HepG2 (cell line): ENCODE results near the gene PKNOX2. TPM values are rescaled to one million over a fixed set of nuclear protein-coding genes. Genes with fewer than 3 reads are reported as not detected.

ENCODE experiments used
- ATAC-seq: fragments of 200-7000 bp; cut with Tn5 transposase; 3 replicates; pipeline ENCODE4 v1.9.1; 2020; ENCODE audit warnings: mild to moderate bottlenecking, moderate library complexity
- BruUV-seq: library from RNA; stranded (reverse); fragments of 400-500 nt; replicated peaks from 2 replicates; lab custom pipeline; 2021; lab: Mats Ljungman, UMichigan
- CTCF ChIA-PET: fragments of 300-600 bp; formaldehyde crosslinking; extraction: SDS; loops from one replicate; lab custom pipeline; 2021; ENCODE audit warnings: low total read pairs, inconsistent platforms, low intra/inter-chr PET ratio; lab: Yijun Ruan, JAX
- POLR2A ChIA-PET: fragments of 350-600 bp; sonication (Branson Sonifier 250); formaldehyde crosslinking; loops from one replicate; lab custom pipeline; 2020; ENCODE audit warnings: antibody characterized with exemption, inconsistent platforms; lab: Yijun Ruan, JAX
- DNase-seq: peaks from one replicate; pipeline ENCODE4 v3.0.0-alpha.2; 2015; ENCODE audit warnings: low spot score
- FAIRE-seq: peaks from 3 replicates; lab custom pipeline; 2011; peaks lifted over from hg19 to GRCh38; lab: Jason Lieb, UNC
- H2AFZ ChIP-seq: one replicate; pipeline ENCODE4 v1.6.1; 2011; ENCODE audit warnings: low read length, inconsistent platforms
- H3K27ac ChIP-seq: fragments of 300-600 bp; 3 replicates; pipeline ENCODE4 v1.8.0; 2011; ENCODE audit warnings: mixed run types, mild to moderate bottlenecking, mixed read lengths, low read length, inconsistent platforms; ENCODE audit not compliant: insufficient read depth; ENCODE audit errors: extremely low read length
- H3K27me3 ChIP-seq, 2 experiments: fragments of 200-600 bp in 1 of 2; 2 replicates in 1 of 2; 3 replicates in 1 of 2; pipeline versions ENCODE4 v1.6.0 to v1.8.0; 2011; ENCODE audit warnings: low read length in 2 of 2, mild to moderate bottlenecking in 2 of 2, moderate library complexity in 2 of 2, inconsistent platforms in 1 of 2; ENCODE audit not compliant: insufficient read depth in 2 of 2, control insufficient read depth in 1 of 2
- H3K36me3 ChIP-seq, 2 experiments: fragments of 200-600 bp in 1 of 2; replicated peaks in 1 of 2; 2 replicates in 1 of 2; 3 replicates in 1 of 2; pipeline versions ENCODE4 v1.5.1 to v1.8.0; 2011; ENCODE audit warnings: low read length in 2 of 2, inconsistent platforms in 1 of 2; ENCODE audit not compliant: insufficient read depth in 2 of 2, control insufficient read depth in 1 of 2
- H3K4me1 ChIP-seq: 2 replicates; pipeline ENCODE4 v1.5.1; 2012; ENCODE audit warnings: low read length, inconsistent platforms; ENCODE audit not compliant: insufficient read depth
- H3K4me2 ChIP-seq: 2 replicates; pipeline ENCODE4 v1.6.0; 2011; ENCODE audit warnings: low read depth, low read length, inconsistent platforms
- H3K4me3 ChIP-seq, 3 experiments: fragments of 200-600 bp in 1 of 3; sonication (generic), shearing (Covaris generic) in 1 of 3; replicated peaks in 1 of 3; 2 replicates each; pipeline ENCODE4 v1.5.1; 2011 to 2016; ENCODE audit warnings: low read length in 3 of 3, inconsistent platforms in 2 of 3, low read depth in 2 of 3, mild to moderate bottlenecking in 2 of 3, control low read depth in 1 of 3, mixed read lengths in 1 of 3; ENCODE audit not compliant: insufficient read depth in 1 of 3
- H3K79me2 ChIP-seq: one replicate; pipeline ENCODE4 v1.6.1; 2011; ENCODE audit warnings: low read length, inconsistent platforms; ENCODE audit not compliant: insufficient read depth
- H3K9ac ChIP-seq: 2 replicates; pipeline ENCODE4 v1.6.0; 2011; ENCODE audit warnings: mild to moderate bottlenecking, low read depth, low read length, inconsistent platforms; ENCODE audit not compliant: insufficient read depth
- H3K9me3 ChIP-seq: 2 replicates; pipeline ENCODE4 v1.5.1; 2012; ENCODE audit warnings: mild to moderate bottlenecking, low read length
- H4K20me1 ChIP-seq: 2 replicates; pipeline ENCODE4 v1.6.0; 2011; ENCODE audit warnings: inconsistent platforms, mild to moderate bottlenecking, low read length, moderate library complexity; ENCODE audit not compliant: insufficient read depth
- HDAC2 ChIP-seq: sonication (generic); formaldehyde crosslinking; IDR thresholded peaks from 2 replicates; pipeline ENCODE4 v1.4.0; 2020; ENCODE audit warnings: missing genetic modification reagents
- MTA1 ChIP-seq: sonication (generic); formaldehyde crosslinking; IDR thresholded peaks from 2 replicates; pipeline ENCODE4 v1.4.0; 2020; ENCODE audit warnings: missing genetic modification reagents, mild to moderate bottlenecking, borderline replicate concordance
- ZNF232 ChIP-seq: sonication (generic); formaldehyde crosslinking; IDR thresholded peaks from 2 replicates; pipeline ENCODE4 v1.4.0; 2020; ENCODE audit warnings: missing genetic modification reagents, borderline replicate concordance
- WGBS: methylation state at CpG from one replicate; pipeline ENCODE4 v1.1.6; 2017; ENCODE audit warnings: low lambda C conversion rate; 5-methylcytosine and 5-hydroxymethylcytosine counted together
- in situ Hi-C: cut with HindIII; loops from 2 replicates; pipeline ENCODE4 v1.10.0; 2017; ENCODE audit warnings: low pct_unique_long_range_greater_than_20kb; ENCODE audit not compliant: extremely low pct_ligation_motif_present
- intact Hi-C: fragments of 100-400 bp; cut with micrococcal nuclease; formaldehyde crosslinking; loops from one replicate; pipeline ENCODE4 v1.10.0; 2022; ENCODE audit not compliant: unreplicated experiment
- polyA plus RNA-seq, 8 experiments: library from polyadenylated mRNA; depleted of rRNA in 3 of 8; stranded (reverse) in 7 of 8; unstranded in 1 of 8; fragments of >200 nt; fragmentation: Illumina TruSeq in 4 of 8; extraction: Trizol in 4 of 8; gene quantifications; 2 replicates each; pipeline versions ENCODE4 v1.2.1 to v1.2.3, GENCODE V29; 2011 to 2016; ENCODE audit warnings: low read depth in 4 of 8, missing spikeins in 1 of 8, mixed read lengths in 1 of 8; ENCODE audit not compliant: insufficient read depth in 1 of 8
- total RNA-seq, 5 experiments: library from RNA; depleted of rRNA; stranded (reverse); fragments of >200 nt; fragmentation: Illumina TruSeq; extraction: Trizol; gene quantifications; 2 replicates each; pipeline ENCODE4 v1.2.3, GENCODE V29; 2016; ENCODE audit warnings: low read depth in 1 of 5
- TF ChIP-seq, protein P1 (sequence below): sonication (generic); formaldehyde crosslinking; IDR thresholded peaks from 2 replicates; pipeline ENCODE4 v1.8.0; 2022; ENCODE audit warnings: mild to moderate bottlenecking, missing genetic modification reagents, borderline replicate concordance
- TF ChIP-seq, protein P2 (sequence below): sonication (generic); formaldehyde crosslinking; IDR thresholded peaks from 2 replicates; pipeline ENCODE4 v1.4.0; 2020; ENCODE audit warnings: missing genetic modification reagents

Gene PKNOX2
- total and polyA plus RNA-seq, 2 of the 13 experiments (the other 11 are each of a cell fraction or from before 2014, with no cell fraction given), result not detected

DNA sequence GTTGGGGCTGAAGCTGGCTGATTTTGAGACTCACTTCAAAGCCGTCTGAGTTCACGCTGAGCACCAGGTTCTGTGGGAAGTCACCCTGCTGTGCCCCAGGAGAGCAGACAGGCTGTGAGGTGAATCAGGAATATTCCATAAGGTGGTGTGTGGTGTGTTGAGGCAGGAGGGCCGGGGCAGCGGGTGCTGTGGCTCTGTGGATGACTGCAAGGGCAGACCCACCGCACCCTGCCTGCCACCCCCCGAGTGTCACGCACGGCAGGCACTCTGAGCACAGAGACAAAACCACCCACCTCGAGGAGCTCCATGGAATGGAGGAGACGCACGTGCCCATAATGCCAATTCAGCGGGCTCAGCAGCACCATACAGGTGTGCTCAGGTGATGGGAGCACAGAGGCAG is 147.8 kb downstream of the PKNOX2 start:
- FAIRE-seq, result no peak

DNA sequence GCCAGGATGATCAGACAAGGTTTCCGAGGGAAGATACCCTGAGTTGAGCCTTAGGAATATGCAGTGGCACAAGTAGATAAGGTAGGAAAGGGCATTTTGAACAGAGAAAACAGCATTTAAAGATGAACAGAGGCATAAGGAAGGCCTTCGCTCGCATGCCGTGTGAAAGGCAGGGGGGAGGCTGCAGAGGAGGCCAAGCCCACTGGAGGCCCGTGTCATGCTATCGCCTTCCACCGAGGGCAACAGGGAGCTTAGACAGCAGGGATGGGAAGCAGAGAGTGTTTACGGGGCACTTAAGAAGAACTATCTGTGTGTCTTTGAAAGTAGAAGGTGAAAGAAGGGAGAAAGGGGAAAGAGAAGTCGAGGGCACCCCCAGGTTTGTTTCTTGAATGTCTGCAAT is 148.3 kb downstream of the PKNOX2 start:
- H3K4me2 ChIP-seq, result no peak overlapping the region
- H3K9ac ChIP-seq, result no peak overlapping the region
- ATAC-seq, result no peak
- H3K27ac ChIP-seq, result no peak overlapping the region
- peaks cover 0 to 4% of the 10 kb centered on the region in 2 experiments; a peak in 1 of 5 replicates for H3K27me3 ChIP-seq
- FAIRE-seq, result no peak
- TF ChIP-seq HDAC2 (no peak), MTA1 (CRISPR knock-in tag) (no peak), ZNF232 (CRISPR knock-in tag) (no peak)
- TF ChIP-seq, protein P1, sequence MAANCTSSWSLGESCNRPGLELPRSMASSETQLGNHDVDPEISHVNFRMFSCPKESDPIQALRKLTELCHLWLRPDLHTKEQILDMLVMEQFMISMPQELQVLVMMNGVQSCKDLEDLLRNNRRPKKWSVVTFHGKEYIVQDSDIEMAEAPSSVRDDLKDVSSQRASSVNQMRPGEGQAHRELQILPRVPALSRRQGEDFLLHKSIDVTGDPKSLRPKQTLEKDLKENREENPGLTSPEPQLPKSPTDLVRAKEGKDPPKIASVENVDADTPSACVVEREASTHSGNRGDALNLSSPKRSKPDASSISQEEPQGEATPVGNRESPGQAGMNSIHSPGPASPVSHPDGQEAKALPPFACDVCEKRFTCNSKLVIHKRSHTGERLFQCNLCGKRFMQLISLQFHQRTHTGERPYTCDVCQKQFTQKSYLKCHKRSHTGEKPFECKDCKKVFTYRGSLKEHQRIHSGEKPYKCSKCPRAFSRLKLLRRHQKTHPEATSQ (CRISPR knock-in tag), result no peak
- TF ChIP-seq, all 625 proteins: peak for 0
- no peak overlapping the region for H3K4me3 ChIP-seq
- H2AFZ ChIP-seq, result no peak overlapping the region
- H3K9me3 ChIP-seq, result no peaks in the 10 kb centered on the region
- no peak for DNase-seq
- H3K79me2 ChIP-seq, result no peaks in the 10 kb centered on the region
- H4K20me1 ChIP-seq, result no peaks in the 10 kb centered on the region
- POLR2A ChIA-PET, result no interaction called here
- BruUV-seq, result no TSS peak
- CTCF ChIA-PET, result no interaction called here
- WGBS, result 20% methylated on average over 9 of the region's 9 CpGs
- intact Hi-C loops, result no loop called here
- no peaks in the 10 kb centered on the region for H3K4me1 ChIP-seq
- H3K36me3 ChIP-seq, result no peaks in the 10 kb centered on the region
- in situ Hi-C loops, result no loop called here

More for the DNA sequence above, 147.8 kb downstream of the PKNOX2 start:
- no peak overlapping the region for H2AFZ ChIP-seq
- no peaks in the 10 kb centered on the region for H3K4me1 ChIP-seq
- TF ChIP-seq, protein P2, sequence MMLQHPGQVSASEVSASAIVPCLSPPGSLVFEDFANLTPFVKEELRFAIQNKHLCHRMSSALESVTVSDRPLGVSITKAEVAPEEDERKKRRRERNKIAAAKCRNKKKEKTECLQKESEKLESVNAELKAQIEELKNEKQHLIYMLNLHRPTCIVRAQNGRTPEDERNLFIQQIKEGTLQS (CRISPR knock-in tag), result no peak
- DNase-seq (no peak), ATAC-seq (no peak)
- in situ Hi-C loops (no loop called here), intact Hi-C loops (no loop called here)
- ChIA-PET CTCF (no interaction called here), POLR2A (no interaction called here)
- BruUV-seq, result no TSS peak
- H3K9ac ChIP-seq, result no peak overlapping the region
- H3K36me3 ChIP-seq, result no peaks in the 10 kb centered on the region
- H4K20me1 ChIP-seq, result no peaks in the 10 kb centered on the region
- H3K9me3 ChIP-seq, result no peaks in the 10 kb centered on the region
- H3K27ac ChIP-seq, result no peak overlapping the region
- peaks cover 0 to 4% of the 10 kb centered on the region in 2 experiments; a peak in 1 of 5 replicates for H3K27me3 ChIP-seq
- H3K4me3 ChIP-seq, result no peak overlapping the region
- 25% methylated on average over 2 of the region's 12 CpGs for WGBS
- no peaks in the 10 kb centered on the region for H3K79me2 ChIP-seq
- H3K4me2 ChIP-seq, result no peak overlapping the region
